C4-2B (cell line): ENCODE measurements around the gene FOXD4.
"Not testable (repeated sequence)": the region's sequence is repeated elsewhere in the genome, so short reads cannot be mapped to it uniquely, and the experiment has no call there.

Source experiments
- H3K27ac ChIP-seq: fragments of 450-650 bp; 2 replicates; pipeline ENCODE4 v1.5.1; 2017
- TF ChIP-seq, protein P1 (sequence below): fragments of 450-650 bp; conservative IDR thresholded peaks from 2 replicates; pipeline ENCODE4 v1.5.1; 2017; ENCODE audit warnings: mild to moderate bottlenecking

FOXD4 gene

DNA sequence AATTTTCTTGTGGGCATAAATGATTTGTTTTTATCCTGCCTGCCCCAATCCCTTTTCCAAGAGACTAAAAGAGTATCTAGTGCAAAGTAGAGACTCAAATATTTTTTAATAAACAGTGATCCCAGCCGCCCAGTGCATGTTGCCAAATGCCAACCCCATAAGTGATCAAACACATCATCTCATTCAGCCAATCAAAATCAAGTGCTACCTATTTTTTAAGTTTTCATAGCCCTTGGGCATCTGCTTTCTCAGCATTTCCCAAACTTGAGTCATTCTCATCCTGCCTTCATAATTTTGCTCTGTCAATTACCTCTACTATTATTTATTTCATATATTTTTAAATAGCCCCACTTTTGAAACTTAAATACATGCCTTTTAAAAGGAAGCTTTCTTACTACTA lies 27.4 kb downstream of the FOXD4 start:
- not testable (repeated sequence) for H3K27ac ChIP-seq

DNA sequence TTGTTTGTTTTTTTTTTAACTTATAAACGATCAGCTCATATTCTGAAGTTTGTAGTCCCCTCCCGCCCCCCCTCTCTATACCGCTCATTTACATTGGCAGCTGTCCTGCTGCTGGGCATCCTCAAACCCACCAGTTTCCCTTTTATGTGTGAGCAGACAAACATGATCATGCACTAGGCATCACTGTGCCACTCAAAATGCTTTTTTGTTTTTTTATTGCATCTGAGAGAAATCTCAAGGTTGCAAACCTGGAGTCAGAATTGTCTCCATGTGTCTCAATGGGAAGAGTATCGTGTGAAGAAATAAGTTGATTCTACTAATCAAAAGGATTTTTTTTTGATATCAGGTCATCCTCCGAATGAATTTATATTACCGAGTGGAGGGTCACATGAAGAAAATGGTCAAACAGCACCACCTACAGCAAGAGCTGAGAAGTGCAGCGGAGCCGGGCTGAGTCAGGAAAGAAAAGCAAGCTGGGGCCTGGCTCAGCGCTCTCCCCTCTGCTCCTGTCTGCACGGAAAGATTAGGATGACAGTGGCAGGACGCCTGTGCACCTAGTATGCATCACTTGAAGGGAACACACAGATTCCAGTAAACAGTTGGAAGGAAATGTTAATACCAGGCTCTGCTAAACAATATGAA lies 29.7 kb downstream of the FOXD4 start:
- TF ChIP-seq, protein P1, sequence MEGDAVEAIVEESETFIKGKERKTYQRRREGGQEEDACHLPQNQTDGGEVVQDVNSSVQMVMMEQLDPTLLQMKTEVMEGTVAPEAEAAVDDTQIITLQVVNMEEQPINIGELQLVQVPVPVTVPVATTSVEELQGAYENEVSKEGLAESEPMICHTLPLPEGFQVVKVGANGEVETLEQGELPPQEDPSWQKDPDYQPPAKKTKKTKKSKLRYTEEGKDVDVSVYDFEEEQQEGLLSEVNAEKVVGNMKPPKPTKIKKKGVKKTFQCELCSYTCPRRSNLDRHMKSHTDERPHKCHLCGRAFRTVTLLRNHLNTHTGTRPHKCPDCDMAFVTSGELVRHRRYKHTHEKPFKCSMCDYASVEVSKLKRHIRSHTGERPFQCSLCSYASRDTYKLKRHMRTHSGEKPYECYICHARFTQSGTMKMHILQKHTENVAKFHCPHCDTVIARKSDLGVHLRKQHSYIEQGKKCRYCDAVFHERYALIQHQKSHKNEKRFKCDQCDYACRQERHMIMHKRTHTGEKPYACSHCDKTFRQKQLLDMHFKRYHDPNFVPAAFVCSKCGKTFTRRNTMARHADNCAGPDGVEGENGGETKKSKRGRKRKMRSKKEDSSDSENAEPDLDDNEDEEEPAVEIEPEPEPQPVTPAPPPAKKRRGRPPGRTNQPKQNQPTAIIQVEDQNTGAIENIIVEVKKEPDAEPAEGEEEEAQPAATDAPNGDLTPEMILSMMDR: peak; percentile 59
- H3K27ac ChIP-seq: not testable (repeated sequence)

DNA sequence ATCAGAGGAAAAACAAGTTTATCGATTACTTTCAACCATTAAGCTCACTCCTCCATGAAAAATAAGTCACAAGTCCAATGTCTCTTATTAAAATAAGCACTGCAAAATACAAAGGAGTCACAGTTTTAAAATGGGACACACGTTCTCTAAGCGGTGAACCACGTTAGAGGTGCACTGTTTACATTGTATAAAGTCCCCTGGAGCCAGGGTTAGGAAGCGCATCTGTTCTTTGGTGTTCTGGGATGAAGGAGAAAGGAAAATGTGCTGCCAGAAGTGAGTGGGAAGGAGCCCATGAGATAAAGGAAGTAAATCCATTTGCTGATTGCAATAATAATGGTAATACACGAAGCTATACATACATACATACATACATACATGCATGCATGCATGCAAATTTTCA lies 30.4 kb downstream of the FOXD4 start:
- H3K27ac ChIP-seq: not testable (repeated sequence)

DNA sequence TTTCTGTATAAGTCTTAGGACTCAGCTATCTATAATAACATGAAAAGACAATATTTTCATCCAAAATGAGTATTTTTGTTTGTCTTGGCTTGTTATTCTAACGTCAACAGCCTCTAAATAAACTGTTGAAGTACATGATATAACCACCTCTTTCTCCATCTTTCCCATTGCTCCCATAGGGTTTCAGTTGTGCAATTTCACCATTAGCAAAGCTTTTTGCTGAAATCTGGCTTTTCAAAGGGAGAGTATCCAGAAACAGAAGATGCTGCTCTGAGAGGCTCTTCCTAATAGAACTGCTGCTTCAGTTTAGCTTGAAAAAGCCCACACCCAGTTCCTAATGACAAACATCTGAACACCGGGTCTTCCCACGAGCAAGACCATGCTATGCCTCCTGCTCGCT lies 31.1 kb downstream of the FOXD4 start:
- not testable (repeated sequence) for H3K27ac ChIP-seq

DNA sequence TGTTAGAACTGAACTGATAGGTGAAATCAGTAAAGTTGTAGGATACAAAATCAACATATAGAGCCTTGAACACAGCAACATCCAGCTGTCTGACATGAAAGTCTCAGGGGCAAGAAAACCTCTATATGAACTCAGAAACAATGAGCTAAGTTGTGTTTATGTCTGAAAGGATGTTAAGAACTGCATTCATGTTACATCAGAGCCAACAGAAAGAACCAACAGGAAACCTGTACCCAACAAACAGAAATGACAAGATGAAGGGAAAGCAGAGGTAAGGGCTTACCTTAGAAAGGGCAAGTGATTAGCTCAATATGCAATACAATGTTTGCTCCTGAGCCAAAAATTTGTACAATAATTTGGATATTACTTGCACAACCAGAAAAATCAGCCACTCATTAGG lies 31.5 kb downstream of the FOXD4 start:
- not testable (repeated sequence) for H3K27ac ChIP-seq

DNA sequence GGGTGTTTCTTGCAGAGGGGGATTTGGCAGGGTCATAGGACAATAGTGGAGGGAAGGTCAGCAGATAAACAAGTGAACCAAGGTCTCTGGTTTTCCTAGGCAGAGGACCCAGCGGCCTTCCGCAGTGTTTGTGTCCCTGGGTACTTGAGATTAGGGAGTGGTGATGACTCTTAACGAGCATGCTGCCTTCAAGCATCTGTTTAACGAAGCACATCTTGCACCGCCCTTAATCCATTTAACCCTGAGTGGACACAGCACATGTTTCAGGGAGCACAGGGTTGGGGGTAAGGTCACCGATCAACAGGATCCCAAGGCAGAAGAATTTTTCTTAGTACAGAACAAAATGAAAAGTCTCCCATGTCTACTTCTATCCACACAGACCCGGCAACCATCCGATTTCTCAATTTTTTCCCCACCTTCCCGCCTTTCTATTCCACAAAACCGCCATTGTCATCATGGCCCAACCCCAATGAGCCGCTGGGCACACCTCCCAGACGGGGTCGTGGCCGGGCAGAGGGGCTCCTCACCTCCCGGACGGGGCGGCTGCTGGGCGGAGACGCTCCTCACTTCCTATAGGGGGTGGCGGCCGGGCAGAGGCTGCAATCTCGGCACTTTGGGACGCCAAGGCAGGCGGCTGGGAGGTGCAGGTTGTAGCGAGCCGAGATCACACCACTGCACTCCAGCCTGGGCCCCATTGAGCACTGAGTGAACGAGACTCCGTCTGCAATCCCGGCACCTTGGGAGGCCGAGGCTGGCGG lies 35.1 kb downstream of the FOXD4 start:
- H3K27ac ChIP-seq: not testable (repeated sequence)

DNA sequence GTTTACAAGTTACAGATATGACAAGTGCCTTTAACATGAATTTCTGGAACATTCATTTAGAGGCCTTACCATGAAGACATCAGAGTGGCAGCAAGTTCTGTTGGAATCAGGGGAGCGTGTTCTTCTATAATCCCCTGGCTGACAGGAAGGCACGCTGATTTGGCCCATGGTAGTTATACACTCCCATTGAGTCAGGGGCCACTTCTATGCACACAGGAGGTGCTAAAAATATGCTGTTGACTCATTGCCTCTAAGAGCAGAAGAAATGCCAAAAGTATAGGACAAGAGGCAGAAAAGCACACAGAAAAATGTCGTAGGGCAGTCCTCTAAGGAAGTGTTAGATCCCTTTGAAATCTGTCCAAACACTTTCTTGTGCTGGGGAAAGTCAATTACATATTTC lies 39.9 kb downstream of the FOXD4 start:
- H3K27ac ChIP-seq: not testable (repeated sequence)

DNA sequence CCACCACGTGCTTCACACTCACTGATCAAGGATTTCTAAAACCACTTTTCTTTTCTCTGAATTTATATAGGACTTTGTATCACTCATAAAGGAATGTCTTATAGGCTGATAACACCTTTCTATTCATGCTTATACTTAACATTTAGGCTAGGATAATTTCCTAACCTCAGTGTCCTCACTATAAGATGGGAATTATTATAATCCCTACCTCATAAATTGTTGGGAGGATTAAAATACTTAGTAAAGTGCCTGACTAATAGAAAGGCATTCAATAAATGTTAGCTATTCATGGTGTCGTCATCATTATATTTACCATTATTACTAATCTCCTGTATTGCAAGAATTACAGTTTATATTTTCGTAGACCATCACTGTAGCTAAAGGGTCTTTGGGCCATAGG lies 41.8 kb downstream of the FOXD4 start:
- not testable (repeated sequence) for H3K27ac ChIP-seq

DNA sequence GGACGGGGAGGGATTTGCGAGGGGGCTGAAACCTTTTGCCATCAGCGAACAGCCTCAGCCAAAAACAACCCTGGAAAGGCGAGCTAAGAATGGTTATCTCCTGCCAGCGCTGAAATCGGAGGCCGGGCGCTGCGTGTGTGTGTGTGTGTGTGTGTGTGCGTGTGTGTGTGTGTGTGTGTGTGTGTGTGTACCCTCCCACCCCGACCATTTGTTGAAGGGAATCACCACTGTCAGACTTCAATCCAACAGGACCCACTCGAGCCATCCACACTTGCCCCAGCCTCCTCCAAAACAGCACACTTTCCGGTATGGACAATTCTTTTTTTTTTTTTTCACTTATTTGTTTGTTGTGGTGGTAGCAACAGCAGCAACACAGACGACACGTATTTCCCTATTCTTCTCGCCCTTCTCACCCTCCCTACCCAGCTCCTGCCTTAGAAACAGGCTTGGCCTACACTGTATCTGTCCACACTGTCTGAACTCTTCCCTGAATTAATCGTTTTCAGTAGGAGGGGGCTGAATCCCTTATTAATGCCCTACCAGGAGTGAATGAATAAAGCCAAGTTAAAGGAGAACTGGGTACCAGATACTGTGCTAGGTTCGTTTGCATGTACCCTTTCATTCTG lies 44.2 kb downstream of the FOXD4 start:
- not testable (repeated sequence) for H3K27ac ChIP-seq

DNA sequence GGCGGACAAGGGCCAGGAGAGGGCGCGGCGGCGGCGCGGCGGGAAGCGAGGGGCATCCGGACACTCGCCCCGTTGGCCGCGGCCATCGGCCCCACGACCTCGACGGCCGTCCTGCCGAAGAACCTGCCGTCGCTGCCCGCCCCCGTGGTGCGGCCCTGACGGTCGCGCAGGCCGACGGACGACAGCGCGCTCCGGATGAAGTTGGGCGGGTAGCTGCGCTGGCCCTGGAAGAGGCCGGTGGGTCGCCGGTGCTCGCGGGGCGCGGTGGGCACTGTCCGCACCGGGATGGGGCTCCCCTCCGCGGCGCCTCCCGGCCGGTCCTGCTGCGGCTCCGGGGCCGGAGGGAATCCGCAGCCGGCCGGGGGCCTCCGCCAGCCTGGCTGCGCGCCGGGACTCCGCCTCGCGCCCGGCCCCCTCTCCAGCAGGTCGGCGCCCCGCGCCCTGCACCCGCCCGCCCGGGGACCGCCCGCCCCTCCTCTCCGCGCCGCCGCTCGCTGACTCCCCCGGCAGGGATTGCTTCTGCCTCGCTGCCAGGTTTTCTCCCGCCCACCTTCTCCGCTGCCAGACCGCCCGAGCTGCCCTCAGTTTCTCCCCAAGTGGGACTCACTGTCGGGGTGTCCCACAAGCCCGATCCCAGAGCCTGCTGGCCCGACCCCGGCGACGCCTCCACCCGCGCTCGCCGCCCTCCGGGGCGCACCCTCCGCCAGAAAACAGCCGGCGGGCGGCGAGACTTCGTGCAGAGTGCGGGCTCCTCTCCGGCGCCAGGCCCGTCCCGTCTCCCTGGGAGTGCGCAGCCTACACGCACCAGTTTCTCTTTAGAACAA lies 44.9 kb downstream of the FOXD4 start:
- not testable (repeated sequence) for H3K27ac ChIP-seq
